Glutamatergic neuron (in vitro differentiated cells): ENCODE results near the gene DDX31. TPM values are rescaled to one million over a fixed set of nuclear protein-coding genes. Genes with fewer than 3 reads are reported as not detected.

Experiments used
- DNase-seq: peaks from one replicate; pipeline ENCODE4 v3.0.0; 2022
- H3K27ac Mint-ChIP-seq: one replicate; pipeline ENCODE4 v1.8.0; 2020; ENCODE audit warnings: mild to moderate bottlenecking, mixed read lengths, inconsistent platforms; ENCODE audit not compliant: unreplicated experiment
- H3K27me3 Mint-ChIP-seq: one replicate; pipeline ENCODE4 v1.8.0; 2020; ENCODE audit warnings: mild to moderate bottlenecking, moderate library complexity, mixed read lengths, inconsistent platforms; ENCODE audit not compliant: unreplicated experiment
- H3K36me3 Mint-ChIP-seq: one replicate; pipeline ENCODE4 v1.8.0; 2020; ENCODE audit warnings: mild to moderate bottlenecking, mixed read lengths, inconsistent platforms; ENCODE audit not compliant: unreplicated experiment
- H3K4me1 Mint-ChIP-seq: one replicate; pipeline ENCODE4 v1.8.0; 2020; ENCODE audit warnings: mild to moderate bottlenecking, low read depth, mixed read lengths, inconsistent platforms; ENCODE audit not compliant: unreplicated experiment
- H3K4me3 Mint-ChIP-seq: one replicate; pipeline ENCODE4 v1.8.0; 2020; ENCODE audit warnings: mild to moderate bottlenecking, mixed read lengths, inconsistent platforms; ENCODE audit not compliant: unreplicated experiment
- H3K9me3 Mint-ChIP-seq: one replicate; pipeline ENCODE4 v1.8.0; 2020; ENCODE audit warnings: mild to moderate bottlenecking, moderate library complexity, mixed read lengths, inconsistent platforms; ENCODE audit not compliant: unreplicated experiment
- CTCF ChIP-seq: fragments of 200-600 bp; sonication (generic); IDR thresholded peaks from one replicate; pipeline ENCODE4 v1.5.0; 2021; ENCODE audit not compliant: partially characterized antibody, unreplicated experiment
- total RNA-seq: library from RNA; stranded (reverse); fragmentation: NEBNext Ultra II Directional; extraction: Animal tissue kit (Norgen Biotek cat#: 25700); gene quantifications from one replicate; pipeline ENCODE4 v1.2.1, GENCODE V29; 2021; ENCODE audit not compliant: unreplicated experiment

Gene DDX31
- total RNA-seq, 1 donor from 2014 or later = 8.7 TPM

GRCh38 chr9:132590318-132591182 lies 79.2 kb downstream of the DDX31 start:
- H3K9me3 Mint-ChIP-seq = peaks cover 12% of the 10 kb centered on the region
- H3K4me1 Mint-ChIP-seq = peaks cover 14% of the 10 kb centered on the region
- peak overlapping the region; percentile 59 for H3K4me3 Mint-ChIP-seq
- peak; percentile 65 for DNase-seq
- no peak for TF ChIP-seq CTCF
- H3K27me3 Mint-ChIP-seq = peaks cover 22% of the 10 kb centered on the region
- peak overlapping the region; percentile 28 for H3K27ac Mint-ChIP-seq
- no peaks in the 10 kb centered on the region for H3K36me3 Mint-ChIP-seq

GRCh38 chr9:132590037-132590317 lies 79.8 kb downstream of the DDX31 start:
- Mint-ChIP-seq H3K27me3 (peaks cover 28% of the 10 kb centered on the region), H3K27ac (no peak overlapping the region), H3K9me3 (peaks cover 12% of the 10 kb centered on the region), H3K36me3 (no peaks in the 10 kb centered on the region), H3K4me1 (peaks cover 15% of the 10 kb centered on the region), H3K4me3 (no peak overlapping the region)
- no peak for TF ChIP-seq CTCF
- peak; percentile 36 for DNase-seq

- no peak for TF ChIP-seq CTCF
- no peak overlapping the region for H3K4me3 Mint-ChIP-seq
- H3K9me3 Mint-ChIP-seq = peaks cover 12% of the 10 kb centered on the region
- H3K27ac Mint-ChIP-seq = no peak overlapping the region
- H3K36me3 Mint-ChIP-seq = no peaks in the 10 kb centered on the region
- peak; percentile 36 for DNase-seq
- peaks cover 31% of the 10 kb centered on the region for H3K27me3 Mint-ChIP-seq
- H3K4me1 Mint-ChIP-seq = peaks cover 21% of the 10 kb centered on the region
These were observed 80.4 kb downstream of the DDX31 start for GRCh38 chr9:132589148-132590036.

- peak; percentile 77 for DNase-seq
- peaks cover 20% of the 10 kb centered on the region for H3K4me1 Mint-ChIP-seq
- no peak for TF ChIP-seq CTCF
- peaks cover 35% of the 10 kb centered on the region for H3K27me3 Mint-ChIP-seq
- peaks cover 12% of the 10 kb centered on the region for H3K9me3 Mint-ChIP-seq
- no peak overlapping the region for H3K4me3 Mint-ChIP-seq
- no peak overlapping the region for H3K27ac Mint-ChIP-seq
- H3K36me3 Mint-ChIP-seq = no peaks in the 10 kb centered on the region
These were observed 81.2 kb downstream of the DDX31 start for GRCh38 chr9:132588501-132589147.
